ENCODE results near the gene PKHD1.

- no peak for TF ChIP-seq MAX (IDR thresholded peaks at IDR 0.05)
- no peak for TF ChIP-seq EP300 (IDR thresholded peaks at IDR 0.05; ENCODE audit: borderline replicate concordance)
- no peak for TF ChIP-seq TAF1 (IDR thresholded peaks at IDR 0.05; ENCODE audit: low read depth)
- no peak for TF ChIP-seq NFIC (IDR thresholded peaks at IDR 0.05)
- no peak for TF ChIP-seq CREB1 (IDR thresholded peaks at IDR 0.05; ENCODE audit: low read depth)
- TF ChIP-seq, protein P1, sequence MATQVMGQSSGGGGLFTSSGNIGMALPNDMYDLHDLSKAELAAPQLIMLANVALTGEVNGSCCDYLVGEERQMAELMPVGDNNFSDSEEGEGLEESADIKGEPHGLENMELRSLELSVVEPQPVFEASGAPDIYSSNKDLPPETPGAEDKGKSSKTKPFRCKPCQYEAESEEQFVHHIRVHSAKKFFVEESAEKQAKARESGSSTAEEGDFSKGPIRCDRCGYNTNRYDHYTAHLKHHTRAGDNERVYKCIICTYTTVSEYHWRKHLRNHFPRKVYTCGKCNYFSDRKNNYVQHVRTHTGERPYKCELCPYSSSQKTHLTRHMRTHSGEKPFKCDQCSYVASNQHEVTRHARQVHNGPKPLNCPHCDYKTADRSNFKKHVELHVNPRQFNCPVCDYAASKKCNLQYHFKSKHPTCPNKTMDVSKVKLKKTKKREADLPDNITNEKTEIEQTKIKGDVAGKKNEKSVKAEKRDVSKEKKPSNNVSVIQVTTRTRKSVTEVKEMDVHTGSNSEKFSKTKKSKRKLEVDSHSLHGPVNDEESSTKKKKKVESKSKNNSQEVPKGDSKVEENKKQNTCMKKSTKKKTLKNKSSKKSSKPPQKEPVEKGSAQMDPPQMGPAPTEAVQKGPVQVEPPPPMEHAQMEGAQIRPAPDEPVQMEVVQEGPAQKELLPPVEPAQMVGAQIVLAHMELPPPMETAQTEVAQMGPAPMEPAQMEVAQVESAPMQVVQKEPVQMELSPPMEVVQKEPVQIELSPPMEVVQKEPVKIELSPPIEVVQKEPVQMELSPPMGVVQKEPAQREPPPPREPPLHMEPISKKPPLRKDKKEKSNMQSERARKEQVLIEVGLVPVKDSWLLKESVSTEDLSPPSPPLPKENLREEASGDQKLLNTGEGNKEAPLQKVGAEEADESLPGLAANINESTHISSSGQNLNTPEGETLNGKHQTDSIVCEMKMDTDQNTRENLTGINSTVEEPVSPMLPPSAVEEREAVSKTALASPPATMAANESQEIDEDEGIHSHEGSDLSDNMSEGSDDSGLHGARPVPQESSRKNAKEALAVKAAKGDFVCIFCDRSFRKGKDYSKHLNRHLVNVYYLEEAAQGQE (IDR thresholded peaks at IDR 0.05; ENCODE audit: low read depth): no peak
- TF ChIP-seq YY1 (IDR thresholded peaks at IDR 0.05; ENCODE audit: low read depth): no peak
- no peak for TF ChIP-seq RAD21 (IDR thresholded peaks at IDR 0.05; ENCODE audit: low read depth)
- no peak for TF ChIP-seq TCF12 (IDR thresholded peaks at IDR 0.05; ENCODE audit: low read depth)
- no peak for TF ChIP-seq CEBPB (IDR thresholded peaks at IDR 0.05)
Observed at GRCh38 chr6:51793393-51793792, 294.0 kb downstream of the PKHD1 start.

Data from Ishikawa (cell line).